ENCODE data around the gene PRSS8. TPM values are rescaled to one million over a fixed set of nuclear protein-coding genes. Genes with fewer than 3 reads are reported as not detected.
"Not testable (repeated sequence)": the region's sequence is repeated elsewhere in the genome, so short reads cannot be mapped to it uniquely, and the experiment has no call there.

The PRSS8 gene
- total and polyA plus RNA-seq, 3 donors from 2014 or later = 0.74 to 1.5 (median 0.79) TPM

- intact Hi-C loops (cut with DNase I; ENCODE audit: low total_unique reads) = loop anchor here (10.0 kb wide), 2 partner anchors 58 to 158 kb away; partner anchors contain the start of genes HSD3B7 and PRSS53
- no peaks in the 10 kb centered on the region for H3K27me3 ChIP-seq
- peaks cover 10% of the 10 kb centered on the region for H3K4me1 ChIP-seq
- WGBS, 2 donors = 1% methylated on average over 13 to 68 of the region's 89 CpGs
- peak overlapping the region; percentile 51 to 52 for H3K4me3 ChIP-seq
- H3K36me3 ChIP-seq (ENCODE audit: low read depth, missing control alignments) = no peaks in the 10 kb centered on the region
- no peaks in the 10 kb centered on the region for H3K9me3 ChIP-seq
- peak overlapping the region; percentile 35 to 81 for H3K27ac ChIP-seq
- no peak for TF ChIP-seq POLR2A (IDR thresholded peaks at IDR 0.05)
- peak; percentile 97 to 99 (median 99) for TF ChIP-seq CTCF (IDR thresholded peaks at IDR 0.05)
- DNase-seq = peak; percentile 99
Observed at GRCh38 chr16:31142109-31143010, 6.8 kb upstream of the PRSS8 start.

DNA sequence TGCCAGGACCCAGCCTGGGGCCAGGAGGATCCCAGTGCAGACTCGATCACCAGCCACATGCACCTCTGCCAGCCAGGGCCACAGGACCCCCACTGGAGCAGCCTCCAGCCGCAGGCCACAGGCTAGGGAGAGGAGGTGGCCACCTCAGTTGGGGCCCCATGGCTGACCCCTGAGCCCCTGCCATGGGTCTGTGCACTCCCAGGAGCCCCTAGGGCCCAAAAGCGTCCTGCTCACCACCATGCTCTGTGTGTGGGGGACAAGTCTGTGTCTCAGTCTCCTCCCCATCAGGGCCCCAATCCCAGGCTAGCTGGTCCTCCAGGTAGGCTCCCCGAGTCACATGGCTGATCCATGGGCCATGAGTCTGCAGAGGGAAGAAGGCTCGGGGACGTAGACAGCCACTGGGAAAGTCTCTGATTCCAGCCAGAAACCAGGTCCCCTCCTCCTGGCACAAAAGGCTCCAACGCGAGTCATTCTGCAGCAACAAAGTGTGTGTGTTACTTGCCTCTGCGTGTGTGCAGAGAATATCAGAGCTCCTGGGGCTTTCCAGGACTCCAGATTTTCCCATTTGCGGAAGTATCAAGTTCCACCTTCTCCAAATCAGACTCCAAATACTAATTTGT, 6.1 kb upstream of the PRSS8 start:
- WGBS, 2 donors = 14% methylated on average over 5 to 10 of the region's 10 CpGs
- intact Hi-C loops (cut with DNase I; ENCODE audit: low total_unique reads) = loop anchor here (10.0 kb wide), 2 partner anchors 57 to 157 kb away; partner anchors contain the start of genes HSD3B7 and PRSS53
- H3K9me3 ChIP-seq = no peaks in the 10 kb centered on the region
- H3K4me3 ChIP-seq = peak overlapping the region; percentile 31 to 52
- peaks cover 10% of the 10 kb centered on the region for H3K4me1 ChIP-seq
- H3K27ac ChIP-seq = peak overlapping the region; percentile 35 to 81
- H3K27me3 ChIP-seq = no peaks in the 10 kb centered on the region
- no peaks in the 10 kb centered on the region for H3K36me3 ChIP-seq (ENCODE audit: low read depth, missing control alignments)
- TF ChIP-seq CTCF (IDR thresholded peaks at IDR 0.05) = no peak
- peak; percentile 43 for DNase-seq

DNA sequence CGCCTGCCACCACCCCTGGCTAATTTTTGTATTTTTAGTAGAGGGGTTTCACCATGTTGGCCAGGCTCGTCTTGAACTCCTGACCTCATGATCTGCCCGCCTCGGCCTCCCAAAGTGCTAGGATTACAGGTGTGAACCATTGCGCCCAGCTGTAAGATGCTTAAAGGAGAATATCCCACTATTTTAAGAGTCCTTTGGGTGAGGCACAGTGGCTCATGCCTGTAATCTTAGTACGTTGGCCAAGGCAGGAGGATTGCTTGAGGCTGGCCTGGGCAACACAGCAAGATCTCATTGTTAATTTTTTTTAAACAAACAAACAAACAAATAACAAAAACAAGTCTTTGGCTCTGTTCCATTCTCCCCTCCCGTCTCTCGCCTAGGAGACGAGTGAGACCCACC, 5.5 kb upstream of the PRSS8 start:
- Histone ChIP-seq H3K4me1 (peaks cover 10% of the 10 kb centered on the region), H3K27ac (peak overlapping the region in 1 of 2 donors; percentile 35)
- WGBS, 2 donors = 79 to 89% methylated on average over 9 of the region's 9 CpGs
- not testable (repeated sequence) for H3K27me3 ChIP-seq; H3K4me3 ChIP-seq; H3K36me3 ChIP-seq (ENCODE audit: low read depth, missing control alignments); DNase-seq; H3K9me3 ChIP-seq
- intact Hi-C loops (cut with DNase I; ENCODE audit: low total_unique reads) = loop anchor here (10.0 kb wide), 2 partner anchors 56 to 156 kb away; partner anchors contain the start of genes HSD3B7 and PRSS53

DNA sequence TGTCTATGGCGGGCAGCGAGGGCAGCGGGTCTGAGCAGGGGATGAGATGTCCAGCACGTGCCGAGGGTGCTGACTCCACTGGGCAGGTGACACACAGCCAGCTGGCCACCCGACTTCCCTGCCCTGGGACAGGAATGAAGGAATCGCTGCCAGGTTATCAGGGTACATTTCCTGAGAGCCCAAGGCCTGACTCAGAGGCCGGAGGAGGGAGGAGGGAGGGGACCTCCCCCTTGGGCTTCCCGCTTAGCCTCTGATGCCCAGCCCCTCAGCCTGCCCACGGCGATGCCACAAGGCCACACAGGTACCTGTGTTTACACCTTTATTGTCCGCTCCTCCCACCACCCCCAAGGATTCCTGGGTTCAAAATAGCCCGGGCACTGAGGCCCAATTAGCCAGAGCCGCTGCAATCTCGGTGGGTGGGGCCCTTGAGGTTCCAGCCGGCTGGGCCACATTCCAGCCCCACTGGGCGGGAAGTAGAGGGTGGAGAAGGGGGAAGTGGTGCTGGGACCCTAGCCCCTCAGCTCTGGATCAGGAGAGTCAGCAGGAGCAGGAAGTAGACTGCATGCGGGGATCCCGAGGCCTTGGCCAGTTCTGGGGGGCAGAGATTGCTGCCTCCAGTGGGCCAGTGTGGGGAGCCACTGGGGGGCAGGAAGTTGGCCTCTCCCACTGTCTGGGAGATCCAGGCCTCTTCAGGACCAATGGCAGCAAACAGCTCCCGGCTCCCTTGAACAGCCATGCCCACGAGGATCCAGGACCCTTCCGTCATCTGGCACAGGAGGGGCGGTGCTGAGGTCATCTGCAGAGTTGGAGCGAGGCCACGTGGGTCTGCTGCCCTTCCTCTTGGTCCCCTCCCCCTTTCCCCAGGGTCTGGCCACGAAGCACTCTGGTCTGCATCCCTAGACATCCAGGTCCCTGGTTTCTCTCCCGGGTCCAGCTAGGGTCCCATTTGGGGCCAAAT, 3.4 kb upstream of the PRSS8 start:
- Histone ChIP-seq H3K27me3 (no peaks in the 10 kb centered on the region), H3K27ac (no peak overlapping the region), H3K4me1 (peaks cover 14% of the 10 kb centered on the region), H3K4me3 (no peak overlapping the region), H3K9me3 (no peaks in the 10 kb centered on the region), H3K36me3 (ENCODE audit: low read depth, missing control alignments) (no peaks in the 10 kb centered on the region)
- no peak for TF ChIP-seq CTCF (IDR thresholded peaks at IDR 0.05)
- TF ChIP-seq POLR2A (IDR thresholded peaks at IDR 0.05) = no peak
- WGBS, 2 donors = 71 to 73% methylated on average over 13 to 27 of the region's 27 CpGs
- no peak for DNase-seq
- intact Hi-C loops (cut with DNase I; ENCODE audit: low total_unique reads) = no loop called here

DNA sequence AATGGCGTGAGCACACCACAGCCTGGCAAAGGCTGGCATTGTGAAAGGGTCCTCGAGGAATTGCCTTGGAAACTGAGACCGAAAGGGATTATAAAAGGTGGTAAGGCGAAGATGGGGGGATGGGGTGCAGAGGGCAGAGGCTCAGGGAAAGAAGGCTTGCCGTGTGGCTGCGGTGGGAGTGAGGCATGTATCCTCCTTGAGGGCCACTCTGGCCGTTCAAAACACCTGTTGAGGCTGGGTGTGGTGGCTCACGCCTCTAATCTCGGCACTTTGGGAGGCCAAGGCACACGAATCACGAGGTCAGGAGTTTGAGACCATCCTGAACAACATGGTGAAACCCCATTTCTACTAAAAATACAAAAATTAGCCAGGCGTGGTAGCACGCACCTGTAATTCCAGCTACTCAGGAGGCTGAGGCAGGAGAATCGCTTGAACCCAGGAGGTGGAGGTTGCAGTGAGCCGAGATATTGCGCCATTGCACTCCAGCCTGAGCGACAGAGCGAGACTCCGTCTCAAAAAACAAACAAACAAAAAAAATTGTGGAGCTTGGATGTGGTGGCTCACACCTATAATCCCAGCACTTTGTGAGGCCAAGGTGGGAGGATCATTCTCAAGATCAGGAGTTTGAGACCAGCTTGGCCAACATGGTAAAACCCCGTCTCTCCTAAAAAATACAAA, 1.4 kb upstream of the PRSS8 start:
- H3K9me3 ChIP-seq; DNase-seq; H3K27ac ChIP-seq; H3K4me3 ChIP-seq; H3K27me3 ChIP-seq; intact Hi-C loops (cut with DNase I; ENCODE audit: low total_unique reads); H3K36me3 ChIP-seq (ENCODE audit: low read depth, missing control alignments): not testable (repeated sequence)
- WGBS, 2 donors = 91 to 95% methylated on average over 20 of the region's 20 CpGs
- H3K4me1 ChIP-seq = peaks cover 14% of the 10 kb centered on the region
